ENCODE data around the gene FOLR3. TPM values are rescaled to one million over a fixed set of nuclear protein-coding genes. Genes with fewer than 3 reads are reported as not detected.

Gene FOLR3
- total RNA-seq, 1 experiment from 2014 or later = not detected

GRCh38 chr11:72103754-72104167 lies 31.8 kb upstream of the FOLR3 start:
- TSS peak; percentile 98 for BruUV-seq (replicated peaks)
- ChIA-PET POLR2A (ENCODE audit: unreplicated experiment) (no interaction called here), CTCF (no interaction called here)
- H2AFZ ChIP-seq = peak overlapping the region; percentile 82
- peak overlapping the region; percentile 74 for H3K4me2 ChIP-seq
- H3K79me2 ChIP-seq (ENCODE audit: low read depth) = peaks cover 38% of the 10 kb centered on the region
- peaks cover 13% of the 10 kb centered on the region for H3K4me1 ChIP-seq (replicated peaks; ENCODE audit: insufficient read depth)
- H3K27me3 ChIP-seq (ENCODE audit: insufficient read depth, low read depth) = no peaks in the 10 kb centered on the region
- DNase-seq = no peak
- H3K9me2 ChIP-seq (ENCODE audit: insufficient read depth) = no peaks in the 10 kb centered on the region
- H3F3A ChIP-seq (ENCODE audit: insufficient read depth, low read depth) = peaks cover 15% of the 10 kb centered on the region; the same call in 1 of the 2 replicates
- peak overlapping the region; percentile 42; the same call in 1 of the 2 replicates for H3K4me3 ChIP-seq
- TF ChIP-seq EZH2 (IDR thresholded peaks at IDR 0.05; ENCODE audit: low read depth) (no peak), CTCF (conservative IDR thresholded peaks at IDR 0.05) (0 out of 2 replicates have a peak, but pooled peaks have one; percentile 11)
- peak overlapping the region; percentile 62 for H3K27ac ChIP-seq
- no peaks in the 10 kb centered on the region for H3K36me3 ChIP-seq (ENCODE audit: low read depth)
- intact Hi-C loops (cut with micrococcal nuclease; ENCODE audit: unreplicated experiment) = loop anchor here (1.0 to 5.0 kb wide), 3 partner anchors 9 to 79 kb away; partner anchors contain the start of gene ANAPC15
- no peaks in the 10 kb centered on the region for H4K20me1 ChIP-seq (ENCODE audit: insufficient read depth)
- H3K9me3 ChIP-seq (ENCODE audit: insufficient read depth, low read depth) = no peaks in the 10 kb centered on the region

GRCh38 chr11:72105888-72106287 lies 29.6 kb upstream of the FOLR3 start, which contains the start of gene TOMT:
TOMT (plus strand) TSS chr11:72105924; CDS start chr11:72105952, 28 bp downstream.
- H3K27me3 ChIP-seq (ENCODE audit: insufficient read depth, low read depth) = no peaks in the 10 kb centered on the region
- ChIA-PET CTCF (no interaction called here), POLR2A (ENCODE audit: unreplicated experiment) (no interaction called here)
- H2AFZ ChIP-seq = no peak within 1 kb of the TSS
- TF ChIP-seq EZH2 (IDR thresholded peaks at IDR 0.05; ENCODE audit: low read depth) (no peak), CTCF (conservative IDR thresholded peaks at IDR 0.05) (no peak)
- no peaks in the 10 kb centered on the region for H3K9me3 ChIP-seq (ENCODE audit: insufficient read depth, low read depth)
- H3K4me3 ChIP-seq = no peak within 1 kb of the TSS
- no peaks in the 10 kb centered on the region for H3K9me2 ChIP-seq (ENCODE audit: insufficient read depth)
- no peak within 1 kb of the TSS for H3K27ac ChIP-seq
- peaks cover 13% of the 10 kb centered on the region for H3K4me1 ChIP-seq (replicated peaks; ENCODE audit: insufficient read depth)
- no peak for DNase-seq
- BruUV-seq (replicated peaks) = no TSS peak
- intact Hi-C loops (cut with micrococcal nuclease; ENCODE audit: unreplicated experiment) = no loop called here
- H3K79me2 ChIP-seq (ENCODE audit: low read depth) = peaks cover 21% of the 10 kb centered on the region
- H3K4me2 ChIP-seq = no peak within 1 kb of the TSS
- H3K36me3 ChIP-seq (ENCODE audit: low read depth) = no peaks in the 10 kb centered on the region
- H4K20me1 ChIP-seq (ENCODE audit: insufficient read depth) = no peaks in the 10 kb centered on the region
- peaks cover 15% of the 10 kb centered on the region; the same call in 1 of the 2 replicates for H3F3A ChIP-seq (ENCODE audit: insufficient read depth, low read depth)

- Histone ChIP-seq H3K27ac (peak overlapping the region; percentile 70), H4K20me1 (ENCODE audit: insufficient read depth) (no peaks in the 10 kb centered on the region), H3K4me1 (replicated peaks; ENCODE audit: insufficient read depth) (peaks cover 14% of the 10 kb centered on the region), H3K9me2 (ENCODE audit: insufficient read depth) (no peaks in the 10 kb centered on the region), H3K79me2 (ENCODE audit: low read depth) (0 out of 2 replicates have a peak, but pooled peaks cover 4% of the 10 kb centered on the region), H3K36me3 (ENCODE audit: low read depth) (no peaks in the 10 kb centered on the region), H3K9me3 (ENCODE audit: insufficient read depth, low read depth) (no peaks in the 10 kb centered on the region), H2AFZ (peak overlapping the region; percentile 63), H3F3A (ENCODE audit: insufficient read depth, low read depth) (peaks cover 10% of the 10 kb centered on the region; the same call in 1 of the 2 replicates), H3K27me3 (ENCODE audit: insufficient read depth, low read depth) (no peaks in the 10 kb centered on the region), H3K4me3 (peak overlapping the region; percentile 56), H3K4me2 (peak overlapping the region; percentile 92)
- ChIA-PET POLR2A (ENCODE audit: unreplicated experiment) (interaction anchor here (0.6 to 0.7 kb wide), 3 partner anchors 72 to 324 kb away, joined by 4 to 6 read pairs (median 5); no protein-coding TSS in a partner anchor), CTCF (no interaction called here)
- intact Hi-C loops (cut with micrococcal nuclease; ENCODE audit: unreplicated experiment) = loop anchor here (1.0 kb wide), 5 partner anchors 8 to 303 kb away; partner anchors contain the start of genes LAMTOR1, LRRC51 and NUMA1
- BruUV-seq (replicated peaks) = TSS peak; percentile 79
- TF ChIP-seq EZH2 (IDR thresholded peaks at IDR 0.05; ENCODE audit: low read depth) = no peak
- TF ChIP-seq CTCF (conservative IDR thresholded peaks at IDR 0.05) = no peak
- DNase-seq = no peak
Measured at GRCh38 chr11:72111300-72112142, 24.0 kb upstream of the FOLR3 start.

Measured in PC-9 (cell line).